GM23338 (cell line): ENCODE results near the gene CPTP. TPM values are rescaled to one million over a fixed set of nuclear protein-coding genes. Genes with fewer than 3 reads are reported as not detected.

Experiments
- ATAC-seq: fragments of 200-7000 bp; cut with Tn5 transposase; 3 replicates; pipeline ENCODE4 v1.9.1; 2020
- DNase-seq: peaks from one replicate; pipeline ENCODE4 v3.0.0-alpha.2; 2015; ENCODE audit warnings: low spot score
- H2AFZ ChIP-seq: fragments of 200-600 bp; sonication (generic); 2 replicates; pipeline ENCODE4 v1.8.0; 2016; ENCODE audit warnings: antibody characterized with exemption, mild to moderate bottlenecking, moderate library complexity
- H3F3A ChIP-seq: fragments of 200-600 bp; sonication (generic); replicated peaks from 2 replicates; pipeline ENCODE4 v1.8.0; 2017; ENCODE audit warnings: antibody characterized with exemption, mixed run types, low read depth
- H3K27ac ChIP-seq: fragments of 200-600 bp; sonication (generic); 2 replicates; pipeline ENCODE4 v1.6.1; 2016; ENCODE audit warnings: low read depth
- H3K27me3 ChIP-seq: fragments of 200-600 bp; sonication (generic); 2 replicates; pipeline ENCODE4 v1.8.0; 2016; ENCODE audit warnings: mild to moderate bottlenecking, mixed run types, moderate library complexity; ENCODE audit not compliant: insufficient read depth
- H3K36me3 ChIP-seq: fragments of 200-600 bp; sonication (generic); 2 replicates; pipeline ENCODE4 v1.8.0; 2016; ENCODE audit warnings: mild to moderate bottlenecking; ENCODE audit not compliant: insufficient read depth
- H3K4me1 ChIP-seq: fragments of 200-600 bp; sonication (generic); 2 replicates; pipeline ENCODE4 v1.8.0; 2016; ENCODE audit warnings: mild to moderate bottlenecking, moderate library complexity; ENCODE audit not compliant: insufficient read depth
- H3K4me2 ChIP-seq: fragments of 200-600 bp; sonication (generic); 2 replicates; pipeline ENCODE4 v1.7.1; 2017; ENCODE audit warnings: mixed run types
- H3K4me3 ChIP-seq: fragments of 200-600 bp; sonication (generic); 2 replicates; pipeline ENCODE4 v1.6.1; 2016; ENCODE audit warnings: mixed run types
- H3K79me2 ChIP-seq: fragments of 200-600 bp; sonication (generic); replicated peaks from 2 replicates; pipeline ENCODE4 v1.8.0; 2017; ENCODE audit warnings: mild to moderate bottlenecking; ENCODE audit not compliant: insufficient read depth
- H3K9me2 ChIP-seq: fragments of 200-600 bp; sonication (generic); 2 replicates; pipeline ENCODE4 v1.8.0; 2017; ENCODE audit not compliant: insufficient read depth
- H4K20me1 ChIP-seq: fragments of 200-600 bp; sonication (generic); replicated peaks from 2 replicates; pipeline ENCODE4 v1.8.0; 2017; ENCODE audit warnings: mild to moderate bottlenecking; ENCODE audit not compliant: insufficient read depth
- H3K27ac Mint-ChIP-seq: 2 replicates; pipeline ENCODE4 v1.8.0; 2020; ENCODE audit warnings: inconsistent platforms, mild to moderate bottlenecking, moderate library complexity, mixed read lengths
- H3K27me3 Mint-ChIP-seq: 3 replicates; pipeline ENCODE4 v1.8.0; 2022; ENCODE audit warnings: low read depth, mild to moderate bottlenecking, moderate library complexity, mixed read lengths, inconsistent platforms; ENCODE audit not compliant: insufficient read depth, poor library complexity
- H3K36me3 Mint-ChIP-seq: 3 replicates; pipeline ENCODE4 v1.8.0; 2021; ENCODE audit warnings: low read depth, mild to moderate bottlenecking, inconsistent platforms, moderate library complexity, mixed read lengths
- H3K4me1 Mint-ChIP-seq: 3 replicates; pipeline ENCODE4 v1.8.0; 2020; ENCODE audit warnings: mild to moderate bottlenecking, inconsistent platforms, mixed read lengths
- H3K4me3 Mint-ChIP-seq: 3 replicates; pipeline ENCODE4 v1.8.0; 2021; ENCODE audit warnings: moderate library complexity, mild to moderate bottlenecking, inconsistent platforms, mixed read lengths
- H3K9me3 Mint-ChIP-seq: 3 replicates; pipeline ENCODE4 v1.8.0; 2020; ENCODE audit warnings: moderate library complexity, mild to moderate bottlenecking, inconsistent platforms, mixed read lengths
- CREB1 ChIP-seq: fragments of 250-450 bp; sonication (Bioruptor Pico); IDR thresholded peaks from 2 replicates; pipeline ENCODE4 v1.5.0; 2020; ENCODE audit warnings: low read depth, mild to moderate bottlenecking, moderate library complexity
- CTCF ChIP-seq, 2 experiments: fragments of 200-600 bp in 1 of 2; sonication (generic) in 1 of 2; conservative IDR thresholded peaks; 2 replicates each; pipeline versions ENCODE4 v1.5.1 to v1.6.1; 2016 to 2017; ENCODE audit warnings: antibody characterized with exemption in 2 of 2, low read depth in 2 of 2, mild to moderate bottlenecking in 2 of 2, moderate library complexity in 1 of 2
- ETS1 ChIP-seq: IDR thresholded peaks from 2 replicates; pipeline ENCODE4 v1.6.1; 2016; ENCODE audit warnings: antibody characterized with exemption
- EZH2 ChIP-seq: fragments of 200-600 bp; sonication (generic); IDR thresholded peaks from one replicate; pipeline ENCODE4 v1.8.0; 2017; ENCODE audit warnings: antibody characterized with exemption, mild to moderate bottlenecking, low read depth; ENCODE audit not compliant: unreplicated experiment
- EZH2phosphoT487 ChIP-seq: fragments of 200-600 bp; sonication (generic); IDR thresholded peaks from one replicate; pipeline ENCODE4 v1.8.1; 2018; ENCODE audit warnings: antibody characterized with exemption; ENCODE audit not compliant: unreplicated experiment
- JUNB ChIP-seq: IDR thresholded peaks from one replicate; pipeline ENCODE4 v1.6.1; 2016; ENCODE audit warnings: antibody characterized with exemption; ENCODE audit not compliant: unreplicated experiment
- NANOG ChIP-seq: IDR thresholded peaks from 2 replicates; pipeline ENCODE4 v1.6.1; 2016; ENCODE audit warnings: antibody characterized with exemption, borderline replicate concordance
- POLR2AphosphoS5 ChIP-seq: IDR thresholded peaks from 2 replicates; pipeline ENCODE4 v1.6.1; 2016; ENCODE audit warnings: antibody characterized with exemption, low read depth
- REST ChIP-seq: IDR thresholded peaks from one replicate; pipeline ENCODE4 v1.6.1; 2018; ENCODE audit warnings: antibody characterized with exemption; ENCODE audit not compliant: unreplicated experiment
- STAT1 ChIP-seq: IDR thresholded peaks from one replicate; pipeline ENCODE4 v1.6.1; 2016; ENCODE audit warnings: antibody characterized with exemption; ENCODE audit not compliant: unreplicated experiment
- ZNF114 ChIP-seq: fragments of 250-450 bp; sonication (Bioruptor Pico); IDR thresholded peaks from 2 replicates; pipeline ENCODE4 v1.5.0; 2020; ENCODE audit warnings: mild to moderate bottlenecking, moderate library complexity
- ZNF331 ChIP-seq: fragments of 250-450 bp; sonication (Bioruptor Pico); IDR thresholded peaks from 2 replicates; pipeline ENCODE4 v1.5.0; 2020; ENCODE audit warnings: low read depth, mild to moderate bottlenecking, moderate library complexity
- ZNF462 ChIP-seq: fragments of 250-450 bp; sonication (Bioruptor Pico); IDR thresholded peaks from 2 replicates; pipeline ENCODE4 v1.5.0; 2020; ENCODE audit warnings: mild to moderate bottlenecking, moderate library complexity
- polyA plus RNA-seq: library from polyadenylated mRNA; unstranded; fragments of >200 nt; fragmentation: Nextera tagmentation; extraction: Ambion mirVana; gene quantifications from 2 replicates; pipeline ENCODE4 v1.2.1, GENCODE V29; 2016
- total RNA-seq: library from RNA; depleted of rRNA; stranded (reverse); fragments of >200 nt; shearing (Covaris generic); gene quantifications from 2 replicates; pipeline ENCODE4 v1.2.3, GENCODE V29; 2014

Gene CPTP
- total and polyA plus RNA-seq, 2 experiments from 2014 or later = 8.1 to 13.5 TPM

- H3K79me2 ChIP-seq = peaks cover 50% of the 10 kb centered on the region
- ATAC-seq = peak; percentile 15
Measured at GRCh38 chr1:1324084-1324523, 498 bp upstream of the CPTP start.

More at GRCh38 chr1:1324084-1324523, 498 bp upstream of the CPTP start:
- DNase-seq = no peak
- no peak overlapping the region for H2AFZ ChIP-seq
- peak overlapping the region; percentile 85 for H3K4me3 ChIP-seq
- no peak overlapping the region for H3K27ac Mint-ChIP-seq
- no peaks in the 10 kb centered on the region for H3K9me2 ChIP-seq
- TF ChIP-seq STAT1 (no peak), ZNF331 (CRISPR knock-in tag) (no peak), CTCF (conservative IDR thresholded peaks at IDR 0.05; ENCODE audit: low read depth in 2 of 2) (no peak), POLR2AphosphoS5 (no peak), ZNF114 (CRISPR knock-in tag) (no peak), EZH2phosphoT487 (no peak), JUNB (no peak), ETS1 (no peak), EZH2 (no peak), ZNF462 (no peak), REST (no peak), NANOG (no peak), CREB1 (no peak)
- peak overlapping the region; percentile 83 for H3K4me2 ChIP-seq
- H3K27ac ChIP-seq = no peak overlapping the region
- H3K27me3 ChIP-seq = no peaks in the 10 kb centered on the region
- H3K27me3 Mint-ChIP-seq = peaks cover 21% of the 10 kb centered on the region
- H3K4me1 ChIP-seq = no peaks in the 10 kb centered on the region
- no peaks in the 10 kb centered on the region; the same call in 2 of the 3 replicates for H3K9me3 Mint-ChIP-seq
- peaks cover 11% of the 10 kb centered on the region for H3K4me1 Mint-ChIP-seq
- H3K4me3 Mint-ChIP-seq = peak overlapping the region; percentile 82; the same call in 2 of the 3 replicates
- peaks cover 20% of the 10 kb centered on the region for H3K36me3 Mint-ChIP-seq
- peaks cover 5% of the 10 kb centered on the region; the same call in 1 of the 2 replicates for H4K20me1 ChIP-seq
- H3F3A ChIP-seq = 0 out of 2 replicates have a peak, but pooled peaks cover 3% of the 10 kb centered on the region
- H3K36me3 ChIP-seq = no peaks in the 10 kb centered on the region
